Upper lobe of left lung (tissue), 6 donors: Measurements from ENCODE around the gene CC2D2B. TPM values are rescaled to one million over a fixed set of nuclear protein-coding genes. Genes with fewer than 3 reads are reported as not detected.
A peak's percentile ranks its signal among the peaks of the same experiment; 100 is the strongest.

ENCODE experiments used
- ATAC-seq, 2 donors: fragments of 200-7000 bp; cut with Tn5 transposase; one replicate each; pipeline ENCODE4 v1.9.1; 2022; ENCODE audit warnings: mild to moderate bottlenecking in 2 of 2, moderate library complexity in 2 of 2; ENCODE audit not compliant: low FRiP score in 2 of 2
- DNase-seq, 2 donors: peaks; one replicate each; pipeline ENCODE4 v3.0.0-alpha.2; 2019 to 2020
- H3K27ac ChIP-seq, 4 donors: fragments of 200-600 bp; sonication (generic); one replicate each; pipeline ENCODE4 v1.5.1; 2016 to 2019
- H3K27me3 ChIP-seq, 4 donors: fragments of 200-600 bp; sonication (generic); one replicate each; pipeline ENCODE4 v1.5.1; 2017 to 2019
- H3K36me3 ChIP-seq, 4 donors: fragments of 200-600 bp; sonication (generic); one replicate each; pipeline ENCODE4 v1.5.1; 2016 to 2019
- H3K4me1 ChIP-seq, 4 donors: fragments of 200-600 bp; sonication (generic); one replicate each; pipeline ENCODE4 v1.5.1; 2018 to 2019
- H3K4me3 ChIP-seq, 4 donors: fragments of 200-600 bp; sonication (generic); one replicate each; pipeline ENCODE4 v1.5.1; 2017 to 2019; ENCODE audit warnings: mild to moderate bottlenecking in 2 of 4, moderate library complexity in 1 of 4
- H3K9me3 ChIP-seq, 4 donors: fragments of 200-600 bp; sonication (generic); one replicate each; pipeline ENCODE4 v1.5.1; 2018 to 2019
- CTCF ChIP-seq, 6 experiments: fragments of 450-650 bp in 4 of 6; fragments of 200-600 bp in 2 of 6; sonication (generic) in 2 of 6; IDR thresholded peaks; one replicate each; pipeline ENCODE4 v1.5.1; 2016 to 2019; ENCODE audit warnings: antibody characterized with exemption in 6 of 6
- EP300 ChIP-seq, 4 donors: sonication (generic); formaldehyde crosslinking; IDR thresholded peaks; one replicate each; pipeline ENCODE4 v1.5.1; 2017; ENCODE audit warnings: antibody characterized with exemption in 4 of 4, control low read depth in 2 of 4
- POLR2A ChIP-seq, 4 donors: fragments of 450-650 bp; IDR thresholded peaks; one replicate each; pipeline ENCODE4 v1.5.1; 2016 to 2017; ENCODE audit warnings: antibody characterized with exemption in 4 of 4, mild to moderate bottlenecking in 2 of 4
- POLR2AphosphoS5 ChIP-seq, 2 donors: sonication (generic); formaldehyde crosslinking; IDR thresholded peaks; one replicate each; pipeline ENCODE4 v1.5.1; 2017; ENCODE audit warnings: antibody characterized with exemption in 2 of 2
- WGBS, 2 donors: methylation state at CpG; one replicate each; pipeline ENCODE4 v1.1.5; 2017 to 2018; 5-methylcytosine and 5-hydroxymethylcytosine counted together
- total RNA-seq, 6 donors: library from RNA; depleted of rRNA in 4 of 6; stranded (reverse); fragments of >200 nt in 4 of 6; gene quantifications; one replicate each; pipeline versions ENCODE4 v1.1.0 to v1.2.1, GENCODE V29; 2016 to 2021
- donor health status: DM: no; HTN: no; CAD: no; lungs with moderate emphysema.
- donor health status: DM: no; HTN: yes; CAD: no; lungs with severe emphysema.

CC2D2B gene
- total RNA-seq, 6 donors from 2014 or later = 0.94 to 5.5 (median 4.1) TPM

DNA sequence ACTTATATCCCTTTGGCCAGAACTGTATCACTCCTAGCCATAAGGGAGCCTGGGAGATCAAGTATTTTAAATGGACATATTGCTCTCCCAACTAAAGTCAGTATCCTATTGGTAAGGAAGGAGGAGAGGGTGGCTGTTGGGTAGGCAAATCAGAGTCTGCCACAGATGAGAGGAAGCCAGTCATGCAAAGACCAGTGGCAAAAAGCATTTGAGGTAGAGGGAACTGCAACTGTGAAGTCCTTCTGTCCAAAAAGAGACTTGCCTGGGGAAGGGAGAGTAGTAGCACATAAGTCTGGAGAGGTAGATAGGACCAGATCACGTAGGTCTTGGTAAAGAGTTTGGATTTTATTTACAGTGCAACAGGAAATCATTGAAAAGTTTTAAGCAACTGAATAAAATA, 126.8 kb downstream of the CC2D2B start:
- Histone ChIP-seq H3K27ac (no peak overlapping the region), H3K9me3 (no peaks in the 10 kb centered on the region), H3K36me3 (no peaks in the 10 kb centered on the region), H3K27me3 (no peaks in the 10 kb centered on the region), H3K4me1 (no peaks in the 10 kb centered on the region), H3K4me3 (no peak overlapping the region)
- WGBS, 2 donors = 94 to 97% methylated on average over 1 of the region's 1 CpG
- no peak for DNase-seq
- TF ChIP-seq POLR2AphosphoS5 (IDR thresholded peaks at IDR 0.05) (no peak), EP300 (IDR thresholded peaks at IDR 0.05) (no peak), CTCF (IDR thresholded peaks at IDR 0.05) (no peak)
- no peak for ATAC-seq

DNA sequence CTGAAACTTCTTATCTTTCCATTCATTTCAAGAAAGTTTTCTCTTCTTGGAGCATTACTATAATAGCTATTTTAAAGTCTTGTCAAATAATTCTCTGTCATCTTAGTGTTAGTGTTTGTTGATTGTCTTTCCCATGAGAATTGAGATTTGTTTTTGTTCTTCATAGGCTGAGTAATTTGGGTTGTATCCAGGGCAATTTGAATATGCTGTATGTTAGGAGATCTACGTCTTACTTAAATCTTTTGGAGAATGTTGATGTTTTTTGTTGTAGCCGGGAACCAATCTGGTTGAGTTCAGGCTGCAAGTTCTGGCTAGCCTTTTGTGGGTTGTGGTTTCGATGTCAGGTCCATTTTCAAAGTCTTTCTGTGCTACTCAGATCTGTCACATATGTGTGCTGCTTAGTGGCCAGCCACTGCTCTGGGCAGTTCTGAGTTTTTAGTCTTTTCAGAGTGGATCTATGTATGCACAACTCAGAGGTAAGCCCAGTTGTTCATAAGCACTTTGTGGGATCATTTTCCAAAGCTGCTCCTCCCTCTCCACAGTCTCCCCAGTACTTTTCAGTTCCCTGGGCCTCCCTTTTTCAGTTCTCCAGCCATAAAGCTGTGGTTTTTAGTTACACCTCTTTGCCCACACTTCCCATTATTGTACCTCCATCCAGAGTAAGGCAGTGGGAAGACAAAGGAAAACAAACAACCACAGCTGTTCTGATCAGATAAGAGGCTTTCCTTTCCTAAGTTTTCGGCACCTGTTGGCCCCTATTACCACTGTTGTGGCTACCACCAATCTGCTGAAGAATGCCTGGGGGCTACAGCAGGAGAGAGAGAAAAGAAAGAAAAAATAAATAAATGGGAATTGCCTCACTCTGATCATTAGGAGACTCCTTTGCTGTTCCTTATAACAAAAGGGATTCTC, 131.0 kb downstream of the CC2D2B start:
- ATAC-seq (no peak), DNase-seq (no peak)
- no peak overlapping the region for H3K27ac ChIP-seq
- WGBS, 2 donors = 82 to 83% methylated on average over 4 of the region's 4 CpGs
- H3K4me3 ChIP-seq = no peak overlapping the region
- TF ChIP-seq CTCF (IDR thresholded peaks at IDR 0.05) = no peak
- no peak for TF ChIP-seq POLR2A (IDR thresholded peaks at IDR 0.05)
- TF ChIP-seq POLR2AphosphoS5 (IDR thresholded peaks at IDR 0.05) = no peak
- no peak for TF ChIP-seq EP300 (IDR thresholded peaks at IDR 0.05)
- H3K9me3 ChIP-seq = no peaks in the 10 kb centered on the region
- no peaks in the 10 kb centered on the region for H3K27me3 ChIP-seq
- H3K36me3 ChIP-seq = no peaks in the 10 kb centered on the region
- H3K4me1 ChIP-seq = peaks cover 0 to 7% (median 4%) of the 10 kb centered on the region in 4 donors

- no peaks in the 10 kb centered on the region for H3K36me3 ChIP-seq
- DNase-seq (no peak), ATAC-seq (no peak)
- WGBS, 2 donors = 96 to 97% methylated on average over 11 of the region's 11 CpGs
- no peaks in the 10 kb centered on the region for H3K27me3 ChIP-seq
- H3K4me3 ChIP-seq = no peak overlapping the region
- no peaks in the 10 kb centered on the region for H3K9me3 ChIP-seq
- H3K27ac ChIP-seq = no peak overlapping the region
- no peak for TF ChIP-seq POLR2A (IDR thresholded peaks at IDR 0.05)
- TF ChIP-seq CTCF (IDR thresholded peaks at IDR 0.05) = no peak
- TF ChIP-seq EP300 (IDR thresholded peaks at IDR 0.05) = no peak
- TF ChIP-seq POLR2AphosphoS5 (IDR thresholded peaks at IDR 0.05) = no peak
- peaks cover 4 to 25% (median 12%) of the 10 kb centered on the region in 4 donors for H3K4me1 ChIP-seq
These were observed 133.4 kb downstream of the CC2D2B start for GRCh38 chr10:96041146-96041545.

DNA sequence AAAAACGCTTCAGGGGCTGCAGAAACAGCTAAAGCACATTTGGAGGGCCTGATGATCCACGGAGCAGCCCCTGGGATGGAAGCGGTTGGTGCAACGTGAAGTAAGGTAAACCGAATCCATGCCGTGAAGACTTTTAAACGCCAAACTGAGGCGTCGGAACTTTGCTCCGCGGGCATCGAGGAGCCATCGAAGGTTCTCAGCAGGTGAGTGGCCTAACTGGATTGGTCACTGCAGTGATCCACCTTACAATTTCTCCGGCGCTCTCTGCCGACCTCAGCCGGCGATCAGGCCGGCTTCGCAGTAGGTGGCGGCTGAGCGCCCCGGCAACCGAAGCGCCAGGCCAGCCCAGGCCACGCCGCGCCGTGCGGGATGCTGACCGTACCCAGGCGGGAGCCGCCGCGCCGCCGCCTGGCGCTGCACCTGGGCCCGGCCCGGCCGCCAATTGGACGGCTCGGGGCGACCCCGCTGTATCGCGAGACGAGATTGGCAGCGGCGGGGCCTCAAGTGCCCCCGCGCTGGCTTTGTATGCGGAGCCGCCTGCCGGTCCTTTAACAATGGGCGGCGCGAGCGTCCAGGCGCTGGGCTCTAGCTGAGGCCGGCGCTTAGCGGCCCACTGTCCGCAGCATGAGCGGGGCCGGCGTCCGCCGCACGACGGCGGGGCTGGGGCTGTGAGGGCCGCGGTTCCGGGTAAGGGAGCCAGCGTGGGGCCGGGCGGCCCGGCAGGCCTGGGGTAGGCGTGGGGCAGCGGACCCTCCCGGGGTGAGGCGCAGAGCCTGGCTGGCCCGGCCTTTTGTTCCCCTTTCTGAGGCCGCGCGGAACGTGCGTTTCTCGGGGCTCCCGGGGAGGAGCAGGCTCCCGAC, 135.5 kb downstream of the CC2D2B start, which contains the start of gene CCNJ:
TSS of gene CCNJ (plus strand) at position 551 of the 860 bp plus-strand sequence. CDS start 811 bp downstream, outside the sequence.
- peak; percentile 94 to 96 for ATAC-seq
- Histone ChIP-seq H3K4me3 (peak within 1 kb of the TSS; percentile 74 to 90 (median 80)), H3K27ac (peak within 1 kb of the TSS; percentile 79 to 94 (median 90)), H3K27me3 (no peaks in the 10 kb centered on the region), H3K36me3 (no peaks in the 10 kb centered on the region), H3K9me3 (no peaks in the 10 kb centered on the region), H3K4me1 (peaks cover 4 to 33% (median 12%) of the 10 kb centered on the region in 4 donors)
- peak; percentile 89 to 98 for DNase-seq
- TF ChIP-seq CTCF (IDR thresholded peaks at IDR 0.05) (peak in 4 of 6 experiments; percentile 18 to 55 (median 42)), POLR2AphosphoS5 (IDR thresholded peaks at IDR 0.05) (peak; percentile 36 to 70), EP300 (IDR thresholded peaks at IDR 0.05) (no peak), POLR2A (IDR thresholded peaks at IDR 0.05) (peak; percentile 40 to 91 (median 74))
- 5 to 16% methylated on average over 13 to 52 of the region's 92 CpGs for WGBS, 2 donors
